GM18508 (cell line): ENCODE data around the gene ZFP30.
"Not testable (repeated sequence)": the region's sequence is repeated elsewhere in the genome, so short reads cannot be mapped to it uniquely, and the experiment has no call there.

Experiments used
- ATAC-seq: cut with Tn5 transposase; IDR thresholded peaks from one replicate; pipeline ENCODE4 v1.9.1; 2021; ENCODE audit warnings: moderate number of reproducible peaks; ENCODE audit not compliant: insufficient read depth, unreplicated experiment

The ZFP30 gene

DNA sequence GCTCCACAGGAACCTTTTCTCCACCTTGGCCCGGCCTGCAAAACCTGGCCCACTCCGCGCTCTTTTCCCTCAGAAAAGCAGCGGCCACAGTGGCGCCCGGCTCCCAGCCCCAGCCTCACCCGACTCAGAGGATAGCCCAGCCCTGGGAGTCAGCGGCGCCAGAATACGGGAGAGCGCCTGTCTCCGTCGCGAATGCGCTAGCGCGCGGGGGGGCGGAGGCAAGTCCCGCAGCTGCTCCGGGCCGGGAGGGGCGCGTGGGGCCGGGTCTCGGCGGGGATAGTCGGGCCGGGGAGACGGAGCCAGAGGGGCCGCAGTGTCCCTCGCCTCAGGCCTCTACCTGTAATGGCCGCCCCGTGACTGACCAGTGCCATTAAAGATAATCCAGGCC is at the start of gene ZFP30:
Gene ZFP30, minus strand, starts transcription at position 165 of the 388 bp plus-strand sequence. CDS start 7,643 bp downstream, outside the sequence.
- ATAC-seq: no peak

DNA sequence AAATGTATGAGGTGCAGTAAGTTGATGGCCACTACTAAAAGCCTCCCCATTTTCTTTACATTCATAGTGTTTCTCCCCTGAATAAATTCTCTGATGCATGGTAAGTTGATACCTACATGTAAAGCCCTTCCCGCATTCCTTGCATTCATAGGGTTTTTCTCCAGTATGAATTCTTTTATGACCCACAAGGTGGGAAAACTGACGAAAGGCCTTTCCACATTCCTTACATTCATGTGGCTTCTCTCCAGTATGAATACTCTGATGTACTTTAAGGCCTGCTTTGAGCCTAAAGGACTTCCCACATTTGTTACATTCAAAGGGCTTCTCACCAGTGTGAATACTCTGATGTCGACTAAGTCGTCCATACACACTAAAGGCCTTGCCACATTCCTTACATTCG is 43.8 kb upstream of the ZFP30 start:
- ATAC-seq: no peak

DNA sequence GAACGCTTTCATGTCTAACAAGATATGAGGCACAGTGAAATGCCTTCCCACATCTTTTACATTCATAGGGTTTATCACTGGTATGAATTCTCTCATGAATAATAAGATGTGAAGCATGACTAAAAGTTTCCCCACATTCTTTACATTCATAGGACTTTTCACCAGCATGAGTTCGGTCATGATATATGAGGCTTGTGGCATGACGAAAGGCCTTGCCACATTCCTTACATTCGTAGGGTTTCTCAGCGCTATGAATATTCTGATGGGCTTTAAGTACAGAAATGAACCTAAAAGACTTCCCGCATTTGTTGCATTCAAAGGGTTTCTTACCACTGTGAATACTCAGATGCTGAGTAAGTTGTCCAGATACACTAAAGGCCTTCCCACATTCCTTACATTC is 43.0 kb upstream of the ZFP30 start:
- no peak for ATAC-seq

DNA sequence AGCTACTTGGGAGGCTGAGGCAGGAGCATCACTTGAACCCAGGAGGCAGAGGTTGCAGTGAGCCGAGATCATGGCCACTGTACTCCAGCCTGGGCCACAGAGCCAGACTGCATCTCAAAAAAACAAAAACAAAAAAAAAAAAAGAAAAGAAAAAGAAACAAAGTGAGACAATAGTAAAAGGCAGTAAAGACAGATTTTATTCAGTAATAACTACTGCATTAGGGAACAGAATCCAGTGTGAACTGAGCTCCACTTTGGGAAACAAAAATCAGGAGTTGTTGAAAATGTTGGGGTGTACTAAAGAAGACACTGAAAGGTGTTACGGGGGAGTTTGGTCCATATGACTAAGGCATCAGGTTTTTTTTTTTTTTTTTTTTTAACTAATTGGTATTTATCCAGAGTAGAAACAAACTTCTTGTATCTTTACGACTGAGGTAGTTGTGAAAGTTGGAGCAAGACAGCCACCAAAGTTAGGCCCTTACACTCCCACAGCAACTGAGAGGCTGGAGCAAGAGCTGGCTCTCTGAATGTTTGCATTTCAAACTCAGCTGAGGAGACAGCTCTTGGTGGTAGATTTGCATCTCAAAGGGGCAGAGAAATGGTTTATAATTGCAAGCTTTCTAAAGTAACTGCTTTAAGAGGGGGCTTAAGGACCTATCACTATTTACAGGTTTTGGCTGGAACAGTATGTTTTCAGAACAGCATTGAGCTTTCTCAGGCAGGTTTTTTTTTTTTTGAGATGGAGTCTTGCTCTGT is 40.1 kb upstream of the ZFP30 start:
- ATAC-seq: no peak

DNA sequence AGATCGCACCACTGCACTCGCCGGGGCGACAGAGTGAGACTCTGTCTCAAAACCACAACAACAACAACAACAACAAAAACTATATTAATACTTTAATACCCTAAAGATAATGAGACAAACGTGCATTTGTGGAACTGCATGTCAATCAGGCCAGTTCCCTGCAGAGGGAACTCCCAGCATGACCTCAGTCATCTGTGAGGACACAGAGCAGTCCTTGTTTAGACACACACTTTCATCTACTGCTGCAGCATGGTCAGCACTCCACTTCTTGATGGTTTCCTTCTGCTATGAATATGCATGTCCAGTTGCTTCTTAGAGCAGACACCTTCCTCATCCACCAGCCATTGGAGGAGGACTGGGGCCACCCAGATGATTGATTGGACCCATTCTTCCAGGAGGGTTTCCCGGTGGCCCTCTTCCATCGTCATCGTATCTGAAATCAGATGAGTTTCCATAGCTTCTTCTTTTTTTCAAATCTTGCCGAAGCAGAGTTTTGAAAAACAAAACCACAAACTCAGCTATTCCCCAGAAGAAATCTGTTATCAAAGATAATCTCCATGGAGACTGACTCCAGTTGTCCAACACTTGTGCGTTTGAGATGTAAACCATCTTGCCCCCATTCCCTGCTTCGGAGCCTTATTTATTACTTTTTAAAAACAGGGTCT is 37.8 kb upstream of the ZFP30 start:
- no peak for ATAC-seq

DNA sequence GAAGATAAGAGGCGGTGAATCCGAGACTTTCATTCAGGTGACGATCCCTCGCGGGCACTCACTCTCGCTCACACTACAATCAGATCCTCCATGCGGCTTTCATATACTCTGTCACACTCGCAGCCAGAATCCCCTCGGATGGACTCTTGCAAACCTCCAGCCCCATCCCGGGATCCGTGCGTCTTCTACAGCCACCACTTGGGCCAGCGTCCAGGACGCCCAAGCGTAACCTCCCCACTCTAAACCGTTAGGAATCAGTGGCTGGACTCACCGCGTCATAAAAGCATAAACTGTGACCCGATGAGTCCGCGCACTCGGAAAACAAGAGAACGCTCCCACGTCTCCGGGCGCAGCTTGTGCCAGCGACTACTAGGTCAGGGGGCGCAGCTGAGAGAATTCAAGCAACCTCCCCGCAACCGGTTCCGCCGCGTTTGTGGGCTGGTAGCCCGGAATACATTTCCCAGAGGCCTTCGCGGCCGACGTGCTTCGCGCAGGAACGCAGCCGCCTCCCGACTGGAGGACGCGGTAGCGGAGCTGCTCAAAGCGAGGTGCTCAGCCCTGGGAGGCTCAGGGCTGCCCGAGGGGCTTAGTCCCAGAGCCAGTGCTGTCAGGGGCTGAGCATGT is 36.7 kb upstream of the ZFP30 start:
- no peak for ATAC-seq

DNA sequence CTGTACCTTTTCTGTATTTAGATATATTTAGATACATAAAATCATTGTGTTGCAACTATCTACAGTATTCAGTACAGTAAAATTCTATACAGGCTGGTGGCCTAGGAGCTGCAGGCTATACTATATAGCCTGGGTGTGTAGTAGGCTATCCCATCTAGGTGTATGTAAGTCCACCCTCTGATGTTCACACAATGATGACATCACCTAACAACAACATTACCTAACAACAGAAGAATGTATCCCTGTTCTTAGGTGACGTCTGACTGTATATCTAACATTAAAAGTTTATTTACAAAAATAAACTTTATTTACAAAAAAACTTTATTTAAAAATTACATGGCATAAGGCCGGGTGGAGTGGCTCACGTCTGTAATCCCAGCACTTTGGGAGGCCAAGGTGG is 28.3 kb upstream of the ZFP30 start:
- ATAC-seq: no peak

DNA sequence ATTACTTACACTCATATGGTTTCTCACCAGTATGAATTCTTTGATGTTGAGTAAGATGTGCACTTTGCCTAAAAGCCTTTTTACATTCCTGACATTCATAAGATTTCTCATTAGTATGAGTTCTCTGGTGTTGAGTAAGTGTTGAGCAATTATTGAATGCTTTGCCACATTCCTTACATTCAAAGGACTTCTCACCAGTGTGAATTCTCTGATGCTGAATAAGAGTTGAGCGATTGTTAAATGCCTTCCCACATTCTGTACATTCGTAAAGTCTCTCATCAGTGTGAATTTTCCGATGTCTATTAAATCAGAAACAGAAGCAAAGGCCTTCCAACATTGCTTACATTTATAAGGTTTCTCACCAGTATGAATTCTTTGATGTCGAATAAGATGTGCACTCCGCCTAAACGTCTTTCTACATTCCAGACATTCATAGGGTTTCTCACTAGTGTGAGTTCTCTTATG is 14.2 kb upstream of the ZFP30 start:
- ATAC-seq: no peak

DNA sequence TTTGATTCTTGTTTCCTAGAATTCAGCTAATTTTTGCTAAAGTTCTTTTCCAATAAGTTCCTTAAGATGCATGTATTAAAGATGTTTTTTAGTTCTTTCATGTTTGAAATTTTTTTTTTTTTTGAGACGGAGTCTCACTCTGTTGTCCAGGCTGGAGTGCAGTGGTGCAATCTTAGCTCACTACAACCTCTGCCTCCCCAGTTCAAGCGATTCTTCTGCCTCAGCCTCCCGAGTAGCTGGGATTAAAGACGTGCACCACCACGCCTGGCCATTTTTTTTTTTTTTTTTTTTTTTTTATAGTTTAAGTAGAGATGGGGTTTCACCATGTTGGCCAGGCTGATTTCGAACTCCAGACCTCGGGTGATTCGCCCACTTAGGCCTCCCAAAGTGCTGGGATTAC is 1.9 kb upstream of the ZFP30 start:
- not testable (repeated sequence) for ATAC-seq

DNA sequence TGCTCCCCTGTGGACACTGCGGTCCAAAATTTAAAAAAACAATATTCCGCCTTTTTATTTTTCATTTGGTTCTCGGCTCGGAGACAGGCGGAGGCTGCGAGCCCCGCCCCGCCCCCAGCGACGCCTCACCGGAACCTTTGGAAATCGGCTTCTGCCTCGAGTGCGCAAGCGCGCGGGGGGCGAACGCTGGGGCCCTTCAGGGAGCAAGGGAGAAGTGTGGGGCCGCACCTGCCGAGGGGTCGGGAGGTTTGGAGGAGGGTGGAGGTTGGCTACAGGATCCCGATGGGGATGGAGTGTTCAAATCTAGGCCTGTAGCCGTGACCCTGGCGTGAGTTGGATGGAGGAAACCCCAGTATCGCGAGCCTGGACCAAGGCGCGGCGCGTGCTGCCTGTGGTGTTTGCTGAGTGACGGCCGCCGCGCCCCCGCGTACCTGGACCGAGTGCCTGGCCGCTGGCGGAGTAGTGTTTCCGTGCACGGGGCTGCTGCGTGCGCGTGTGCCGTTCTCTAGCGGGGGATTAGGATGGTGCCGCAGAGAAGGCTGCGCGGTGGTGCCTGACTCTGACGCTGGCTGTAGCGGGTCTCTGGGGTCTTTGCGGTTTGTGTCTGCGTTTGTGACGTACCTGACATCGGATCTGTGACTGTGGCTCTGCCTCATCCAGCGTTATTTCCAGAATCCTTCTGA is 565 bp upstream of the ZFP30 start:
- no peak for ATAC-seq

DNA sequence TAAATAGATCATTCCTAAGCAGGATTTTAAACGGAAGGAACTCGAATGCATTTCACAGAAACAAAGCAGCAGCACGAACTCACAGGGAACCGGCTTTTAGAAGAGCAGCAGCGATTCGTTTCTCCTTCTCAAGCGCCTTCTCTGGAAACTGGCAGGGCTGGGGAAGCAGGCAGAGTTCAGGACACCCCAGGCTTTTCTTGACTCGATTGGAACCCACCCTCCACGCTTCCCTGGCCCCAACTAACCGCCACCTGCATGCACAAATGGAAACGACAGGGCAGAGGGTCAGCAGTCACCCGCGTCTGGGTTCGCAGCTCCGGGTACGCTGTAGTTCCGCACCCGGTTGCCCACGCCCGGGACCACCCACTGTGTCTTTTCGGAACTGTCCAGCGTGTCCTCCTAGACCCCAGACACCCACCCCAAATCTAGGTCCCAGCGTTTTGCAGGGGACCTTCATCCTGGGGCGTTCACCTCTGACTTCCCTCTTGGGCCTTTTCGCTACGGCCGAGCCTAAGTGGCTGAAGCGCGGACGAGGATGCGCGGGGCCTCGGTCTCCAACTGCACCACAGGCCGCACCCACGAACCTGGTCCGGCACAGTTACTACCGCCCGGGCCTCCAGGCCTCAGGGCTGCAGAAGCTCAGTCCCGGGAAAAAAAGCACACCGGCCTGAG is 500 bp downstream of the ZFP30 start:
- ATAC-seq: no peak

DNA sequence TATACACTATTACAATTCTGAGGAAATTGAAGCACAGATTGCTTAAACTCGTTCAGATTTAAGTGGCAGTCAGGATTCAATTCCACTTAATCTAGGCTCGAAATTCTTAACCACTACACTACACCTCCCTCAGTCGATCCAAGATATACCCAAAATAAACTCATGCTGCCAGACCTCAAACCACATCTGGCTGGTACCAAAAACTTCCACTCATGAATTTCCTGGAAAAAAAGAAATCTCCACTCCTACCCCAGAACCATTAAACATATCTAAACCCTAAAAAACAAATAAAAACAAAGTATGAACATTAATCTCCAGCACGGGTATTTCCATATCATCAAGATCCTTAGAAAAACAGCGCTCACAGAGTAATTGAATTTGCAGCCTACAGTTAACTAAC is 1.1 kb downstream of the ZFP30 start:
- no peak for ATAC-seq

DNA sequence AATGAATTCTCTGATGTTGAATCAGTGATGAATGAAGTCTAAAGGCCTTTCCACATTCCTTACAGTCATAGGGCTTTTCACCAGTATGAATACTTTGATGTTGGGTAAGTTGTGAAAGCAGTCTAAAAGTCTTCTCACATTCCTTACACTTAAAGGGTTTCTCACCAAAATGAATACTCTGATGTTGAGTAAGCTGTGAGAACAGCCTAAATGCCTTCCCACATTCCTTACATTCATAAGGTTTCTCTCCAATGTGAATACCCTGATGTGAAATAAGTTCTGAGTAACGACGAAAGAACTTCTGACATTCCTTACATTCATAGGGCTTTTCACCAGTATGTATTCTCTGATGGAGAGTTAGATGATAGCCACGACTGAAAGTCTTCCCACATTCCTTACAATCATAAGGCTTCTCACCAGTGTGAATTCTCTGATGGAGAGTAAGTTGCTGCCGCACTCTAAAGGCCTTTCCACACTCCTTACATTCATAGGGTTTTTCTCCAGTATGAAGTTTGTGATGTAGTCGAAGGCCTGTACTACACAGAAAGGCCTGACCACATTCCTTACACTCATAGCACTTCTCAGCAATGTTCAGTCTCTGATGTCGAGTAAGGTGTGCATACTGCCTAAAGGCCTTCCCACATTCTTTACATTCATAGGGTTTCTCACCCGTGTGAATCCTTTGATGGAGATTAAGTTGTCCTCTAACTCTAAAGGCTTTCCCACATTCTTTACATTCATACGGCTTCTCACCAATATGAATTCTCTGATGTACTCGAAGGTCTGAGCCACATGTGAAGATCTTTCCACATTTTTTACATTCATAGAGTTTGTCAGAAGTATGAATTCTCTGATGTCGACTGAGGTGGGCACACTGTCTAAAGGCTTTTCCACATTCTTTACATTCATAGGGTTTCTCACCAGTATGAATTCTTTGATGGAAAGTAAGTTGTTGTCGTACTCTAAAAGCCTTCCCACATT is 19.9 kb downstream of the ZFP30 start:
- no peak for ATAC-seq

DNA sequence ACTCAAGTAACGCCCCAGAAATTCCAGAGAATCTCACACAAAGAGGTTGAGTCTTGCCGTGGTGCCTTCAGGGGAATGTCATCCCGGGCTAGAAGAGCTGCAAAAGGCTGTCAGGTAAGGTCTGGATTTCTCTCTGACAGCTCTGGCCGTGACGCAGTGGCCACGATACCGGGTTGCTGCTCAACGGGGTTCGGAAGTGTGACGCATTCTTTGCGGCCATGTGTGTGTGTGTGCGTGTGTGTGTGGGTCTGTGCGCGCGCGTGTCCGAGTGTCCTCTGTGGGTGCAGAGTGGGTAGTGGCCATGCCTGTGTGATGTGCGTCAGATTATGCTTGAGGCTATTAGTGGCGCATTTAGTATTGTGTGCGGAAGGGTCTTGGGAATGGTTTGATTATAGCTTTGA is 60.3 kb downstream of the ZFP30 start:
- peak; percentile 14 for ATAC-seq

DNA sequence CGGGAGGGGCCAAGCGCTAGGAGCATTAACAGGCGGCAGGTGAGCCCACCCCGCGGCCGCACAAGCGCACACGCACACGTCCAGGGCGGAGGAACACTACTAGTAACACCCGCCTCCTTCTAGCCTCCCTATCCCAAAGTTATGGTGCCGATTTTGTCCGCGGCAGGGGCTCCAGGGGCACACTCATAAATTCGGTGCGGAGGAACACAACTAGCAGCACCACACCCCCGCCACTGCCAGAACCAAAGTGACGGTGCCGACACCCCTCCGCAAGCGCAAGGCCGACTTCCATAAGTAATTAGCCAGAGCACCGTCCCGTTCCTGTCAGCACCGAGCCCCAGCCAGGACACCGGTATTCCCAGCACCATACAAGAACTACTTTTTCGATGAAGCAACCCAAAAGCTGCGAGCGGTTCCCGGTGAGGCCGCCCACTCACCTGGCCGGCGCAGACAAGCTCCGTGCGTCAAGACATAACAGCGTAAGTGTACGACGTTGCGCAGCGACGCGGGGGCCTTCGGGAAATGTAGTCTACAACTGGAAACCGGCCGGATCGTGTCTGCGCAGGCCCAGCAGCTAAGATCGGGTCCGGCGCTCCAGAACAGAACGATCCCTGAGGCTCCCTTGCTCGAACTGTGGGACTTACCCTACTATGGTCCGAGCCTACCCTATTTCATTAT is 60.8 kb downstream of the ZFP30 start, which contains the start of the genes ZNF540 and ZNF571:
Gene ZNF540, plus strand, starts transcription at position 573 of the 678 bp plus-strand sequence. CDS start 3,572 bp downstream, outside the sequence.
Gene ZNF571, minus strand, starts transcription at position 489 of the 678 bp plus-strand sequence. CDS start 8,116 bp downstream, outside the sequence.
- peak; percentile 95 for ATAC-seq

DNA sequence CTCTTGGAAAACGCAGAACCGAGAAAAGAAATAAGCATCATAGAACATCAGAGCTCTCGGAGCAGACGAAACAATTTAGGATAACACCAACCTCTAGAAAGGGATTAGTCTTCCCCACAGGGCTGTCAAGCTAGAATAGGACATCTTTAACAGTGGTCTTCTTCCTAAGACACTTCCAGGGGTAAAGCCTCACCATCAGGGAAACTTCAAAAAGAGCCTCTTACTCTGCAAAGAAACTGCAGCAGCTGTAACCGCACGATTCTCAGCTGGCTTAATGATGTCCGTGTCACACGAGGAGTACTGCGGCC is 61.3 kb downstream of the ZFP30 start:
- no peak for ATAC-seq

DNA sequence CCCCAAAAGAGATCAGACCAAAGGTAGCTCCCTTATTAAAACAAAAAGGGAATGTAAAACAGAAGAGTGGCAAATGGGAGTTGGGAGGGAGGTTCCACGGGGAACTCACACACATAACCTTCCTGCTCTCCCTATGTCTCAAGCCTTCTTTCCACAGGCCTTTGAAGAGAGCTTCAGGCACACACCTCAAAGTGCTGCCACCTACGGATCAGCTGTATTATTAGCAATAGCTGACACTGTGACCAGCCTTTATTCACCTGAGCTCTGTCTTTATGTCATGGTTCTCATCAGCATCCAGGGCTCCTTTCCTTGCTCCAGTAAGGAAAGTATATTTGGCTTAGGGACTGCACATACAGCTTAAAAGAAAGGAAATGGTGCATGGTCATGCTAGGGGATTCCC is 71.9 kb downstream of the ZFP30 start:
- ATAC-seq: no peak

DNA sequence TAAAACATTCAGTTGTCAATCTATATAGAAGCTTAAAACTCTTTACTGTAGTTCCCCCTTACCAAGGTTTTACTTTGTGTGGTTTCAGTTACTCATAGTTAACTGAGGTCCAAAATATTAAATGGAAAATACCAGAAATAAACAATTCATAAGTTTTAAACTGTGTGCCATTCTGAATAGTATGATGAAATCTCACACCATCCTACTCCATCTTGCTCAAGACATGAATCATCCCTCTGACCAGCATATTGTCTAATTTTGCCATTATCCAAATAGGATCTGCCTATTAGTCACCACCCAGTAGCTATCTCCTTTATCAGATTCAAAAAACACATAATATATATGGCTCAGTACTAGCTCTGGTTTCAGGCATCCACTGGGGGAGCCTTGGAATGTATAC is 83.1 kb downstream of the ZFP30 start:
- no peak for ATAC-seq

DNA sequence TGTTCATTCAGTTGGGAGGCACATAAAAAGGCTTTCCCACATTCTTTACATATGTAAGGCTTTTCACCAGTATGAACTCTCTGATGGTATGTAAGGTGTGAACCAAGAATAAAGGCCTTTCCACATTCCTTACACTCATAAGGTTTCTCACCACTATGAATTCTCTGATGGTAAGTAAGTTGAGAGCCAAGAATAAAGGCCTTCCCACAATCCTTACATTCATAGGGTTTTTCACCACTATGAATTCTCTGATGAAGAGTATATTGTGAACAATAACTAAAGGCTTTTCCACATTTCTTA is 89.9 kb downstream of the ZFP30 start:
- ATAC-seq: no peak
